Esophagus (tissue), 2 donors: ENCODE results near the gene IQCE. TPM values are rescaled to one million over a fixed set of nuclear protein-coding genes. Genes with fewer than 3 reads are reported as not detected.

ENCODE experiments used
- H3K27ac ChIP-seq, 2 donors: one replicate each; pipeline ENCODE4 v1.5.1; 2013; ENCODE audit warnings: low read depth in 2 of 2, mild to moderate bottlenecking in 2 of 2, inconsistent platforms in 1 of 2, low read length in 1 of 2, moderate library complexity in 1 of 2
- H3K27me3 ChIP-seq, 2 donors: one replicate each; pipeline ENCODE4 v1.6.1; 2013; ENCODE audit warnings: low read length in 2 of 2, control low read depth in 1 of 2, mild to moderate bottlenecking in 1 of 2; ENCODE audit not compliant: insufficient read depth in 2 of 2, control insufficient read depth in 1 of 2
- H3K36me3 ChIP-seq, 2 donors: one replicate each; pipeline ENCODE4 v1.6.1; 2013; ENCODE audit warnings: low read length in 1 of 2; ENCODE audit not compliant: control insufficient read depth in 2 of 2, insufficient read depth in 2 of 2
- H3K4me1 ChIP-seq, 2 donors: one replicate each; pipeline ENCODE4 v1.6.1; 2013; ENCODE audit warnings: low read length in 1 of 2; ENCODE audit not compliant: control insufficient read depth in 2 of 2, insufficient read depth in 2 of 2
- H3K4me3 ChIP-seq, 2 donors: one replicate each; pipeline ENCODE4 v1.5.1; 2013; ENCODE audit warnings: low read length in 2 of 2, mild to moderate bottlenecking in 2 of 2, low read depth in 1 of 2, moderate library complexity in 1 of 2
- H3K9me3 ChIP-seq, 2 donors: one replicate each; pipeline ENCODE4 v1.6.1; 2013; ENCODE audit warnings: mild to moderate bottlenecking in 2 of 2, low read depth in 1 of 2, low read length in 1 of 2, moderate library complexity in 1 of 2; ENCODE audit not compliant: control insufficient read depth in 2 of 2, insufficient read depth in 1 of 2
- WGBS, 2 donors: extraction: QIAGEN DNeasy Blood & Tissue Kit; methylation state at CpG; one replicate each; pipeline ENCODE4 v1.1.7; 2013; 5-methylcytosine and 5-hydroxymethylcytosine counted together
- polyA plus RNA-seq, 2 donors: library from polyadenylated mRNA; stranded (reverse); fragments of 200-250 nt; gene quantifications; one replicate each; pipeline ENCODE4 v1.2.3, GENCODE V29; 2013
- donor health status: healthy with polysubstance abuse.
- donor health status: Bipolar disorder and iron deficiency.

Gene IQCE
- polyA plus RNA-seq, 2 donors = 2.4 to 3.4 TPM

GRCh38 chr7:2644220-2644561 lies 85.4 kb downstream of the IQCE start:
- no peaks in the 10 kb centered on the region for H3K27me3 ChIP-seq
- no peak overlapping the region for H3K4me3 ChIP-seq
- peaks cover 13 to 25% of the 10 kb centered on the region in 2 donors for H3K4me1 ChIP-seq
- 82 to 84% methylated on average over 6 of the region's 6 CpGs for WGBS, 2 donors
- peaks cover 0 to 6% of the 10 kb centered on the region in 2 donors for H3K36me3 ChIP-seq
- H3K27ac ChIP-seq = no peak overlapping the region
- peaks cover 0 to 2% of the 10 kb centered on the region in 2 donors for H3K9me3 ChIP-seq

GRCh38 chr7:2644562-2645273 lies 85.9 kb downstream of the IQCE start:
- 73 to 84% methylated on average over 18 of the region's 18 CpGs for WGBS, 2 donors
- Histone ChIP-seq H3K9me3 (peaks cover 0 to 2% of the 10 kb centered on the region in 2 donors), H3K27ac (no peak overlapping the region), H3K36me3 (peaks cover 0 to 6% of the 10 kb centered on the region in 2 donors), H3K4me1 (peaks cover 13 to 25% of the 10 kb centered on the region in 2 donors), H3K4me3 (no peak overlapping the region), H3K27me3 (no peaks in the 10 kb centered on the region)

- Histone ChIP-seq H3K9me3 (peaks cover 0 to 2% of the 10 kb centered on the region in 2 donors), H3K4me1 (peaks cover 13 to 23% of the 10 kb centered on the region in 2 donors), H3K4me3 (no peak overlapping the region), H3K27me3 (no peaks in the 10 kb centered on the region), H3K27ac (no peak overlapping the region), H3K36me3 (peaks cover 0 to 6% of the 10 kb centered on the region in 2 donors)
- WGBS, 2 donors = 65 to 69% methylated on average over 14 of the region's 14 CpGs
These were observed 86.6 kb downstream of the IQCE start for GRCh38 chr7:2645274-2645868.

GRCh38 chr7:2646336-2646679 lies 87.5 kb downstream of the IQCE start:
- H3K27me3 ChIP-seq = no peaks in the 10 kb centered on the region
- H3K27ac ChIP-seq = no peak overlapping the region
- H3K4me3 ChIP-seq = no peak overlapping the region
- 87 to 91% methylated on average over 10 of the region's 10 CpGs for WGBS, 2 donors
- H3K4me1 ChIP-seq = peaks cover 5 to 15% of the 10 kb centered on the region in 2 donors
- H3K36me3 ChIP-seq = peaks cover 0 to 6% of the 10 kb centered on the region in 2 donors
- H3K9me3 ChIP-seq = peaks cover 0 to 2% of the 10 kb centered on the region in 2 donors

- Histone ChIP-seq H3K9me3 (peaks cover 0 to 2% of the 10 kb centered on the region in 2 donors), H3K4me3 (no peak overlapping the region), H3K27ac (no peak overlapping the region), H3K4me1 (peaks cover 3 to 12% of the 10 kb centered on the region in 2 donors), H3K36me3 (peaks cover 0 to 8% of the 10 kb centered on the region in 2 donors), H3K27me3 (no peaks in the 10 kb centered on the region)
- WGBS, 2 donors = 88 to 89% methylated on average over 56 to 73 of the region's 73 CpGs
These were observed 88.1 kb downstream of the IQCE start for GRCh38 chr7:2646680-2647571.

GRCh38 chr7:2647594-2648172 lies 88.9 kb downstream of the IQCE start:
- peaks cover 3 to 12% of the 10 kb centered on the region in 2 donors for H3K4me1 ChIP-seq
- peaks cover 0 to 9% of the 10 kb centered on the region in 2 donors for H3K36me3 ChIP-seq
- whole genome bisulfite sequencing, 2 donors = 90 to 91% methylated on average over 15 of the region's 15 CpGs

GRCh38 chr7:2649139-2649838 lies 90.5 kb downstream of the IQCE start:
- 86 to 90% methylated on average over 16 to 18 of the region's 18 CpGs for WGBS, 2 donors
- Histone ChIP-seq H3K9me3 (no peaks in the 10 kb centered on the region), H3K36me3 (peaks cover 0 to 9% of the 10 kb centered on the region in 2 donors), H3K4me3 (no peak overlapping the region), H3K27me3 (no peaks in the 10 kb centered on the region), H3K4me1 (peaks cover 0 to 3% of the 10 kb centered on the region in 2 donors), H3K27ac (no peak overlapping the region)

More at GRCh38 chr7:2647594-2648172, 88.9 kb downstream of the IQCE start:
- Histone ChIP-seq H3K27ac (no peak overlapping the region), H3K9me3 (peaks cover 0 to 2% of the 10 kb centered on the region in 2 donors), H3K27me3 (no peaks in the 10 kb centered on the region), H3K4me3 (no peak overlapping the region)

- no peaks in the 10 kb centered on the region for H3K4me1 ChIP-seq
- WGBS, 2 donors = 89 to 95% methylated on average over 11 of the region's 11 CpGs
- no peaks in the 10 kb centered on the region for H3K27me3 ChIP-seq
- H3K36me3 ChIP-seq = peaks cover 0 to 9% of the 10 kb centered on the region in 2 donors
- no peak overlapping the region for H3K4me3 ChIP-seq
- H3K9me3 ChIP-seq = no peaks in the 10 kb centered on the region
- H3K27ac ChIP-seq = no peak overlapping the region
These were observed 91.2 kb downstream of the IQCE start for GRCh38 chr7:2649991-2650390.

GRCh38 chr7:2650451-2650850 lies 91.7 kb downstream of the IQCE start:
- Histone ChIP-seq H3K9me3 (no peaks in the 10 kb centered on the region), H3K27me3 (no peaks in the 10 kb centered on the region), H3K4me3 (no peak overlapping the region), H3K27ac (no peak overlapping the region), H3K36me3 (peaks cover 0 to 9% of the 10 kb centered on the region in 2 donors), H3K4me1 (no peaks in the 10 kb centered on the region)
- WGBS, 2 donors = 69 to 89% methylated on average over 8 of the region's 8 CpGs
